IPS-15b (cell line): ENCODE measurements around the gene CKM.
A peak's percentile ranks its signal among the peaks of the same experiment; 100 is the strongest.
"Not testable (repeated sequence)": the region's sequence is repeated elsewhere in the genome, so short reads cannot be mapped to it uniquely, and the experiment has no call there.

Experiments used
- H3K27me3 ChIP-seq: one replicate; pipeline ENCODE4 v1.6.1; 2013; ENCODE audit warnings: low read length; ENCODE audit not compliant: control insufficient read depth, insufficient read depth
- H3K36me3 ChIP-seq: one replicate; pipeline ENCODE4 v1.6.1; 2013; ENCODE audit warnings: low read length; ENCODE audit not compliant: control insufficient read depth, insufficient read depth
- H3K4me1 ChIP-seq: one replicate; pipeline ENCODE4 v1.6.1; 2013; ENCODE audit warnings: mild to moderate bottlenecking, low read length; ENCODE audit not compliant: control insufficient read depth, insufficient read depth
- H3K4me3 ChIP-seq: one replicate; pipeline ENCODE4 v1.5.1; 2013; ENCODE audit warnings: low read depth, low read length
- H3K9ac ChIP-seq: one replicate; pipeline ENCODE4 v1.6.1; 2013; ENCODE audit warnings: low read depth, mild to moderate bottlenecking, low read length
- H3K9me3 ChIP-seq: one replicate; pipeline ENCODE4 v1.6.1; 2013; ENCODE audit warnings: mild to moderate bottlenecking, low read length; ENCODE audit not compliant: control insufficient read depth, insufficient read depth

CKM gene

DNA sequence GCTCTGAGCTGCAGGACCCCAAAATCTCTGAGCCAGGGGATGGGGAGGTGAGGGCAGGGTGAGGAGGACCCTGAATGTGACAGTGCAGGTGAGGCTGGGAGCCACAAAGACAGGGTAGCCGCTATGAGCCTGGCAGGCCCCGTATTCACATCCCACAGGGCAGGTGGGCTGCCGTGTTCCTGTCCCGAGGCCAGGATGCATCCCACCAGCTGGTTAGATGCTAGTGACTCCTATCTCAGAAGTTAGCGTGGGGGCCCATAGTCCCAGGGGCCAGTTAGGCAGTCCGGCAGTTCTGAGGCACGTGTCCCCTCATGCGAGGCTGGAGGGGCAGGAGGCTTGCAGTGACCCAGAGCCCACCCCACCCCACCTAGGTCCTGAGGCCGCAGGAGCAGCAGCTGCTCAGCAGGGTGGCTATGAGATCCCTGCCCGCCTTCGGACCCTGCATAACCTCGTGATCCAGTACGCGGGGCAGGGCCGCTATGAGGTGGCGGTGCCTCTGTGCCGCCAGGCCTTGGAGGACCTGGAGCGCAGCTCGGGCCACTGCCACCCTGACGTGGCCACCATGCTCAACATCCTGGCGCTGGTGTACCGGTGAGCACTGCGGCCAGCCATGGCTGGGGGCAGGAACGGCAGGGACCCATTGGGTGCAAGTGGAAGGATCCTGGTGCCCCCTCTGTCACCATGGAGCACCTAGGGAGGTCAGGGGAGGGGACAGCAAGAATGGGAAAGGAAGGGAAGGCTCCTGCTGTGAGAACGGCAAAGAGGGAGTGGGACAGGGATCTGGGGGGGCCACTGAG is 25.1 kb upstream of the CKM start:
- Histone ChIP-seq H3K9ac (no peak overlapping the region), H3K36me3 (peaks cover 37% of the 10 kb centered on the region), H3K9me3 (no peaks in the 10 kb centered on the region), H3K27me3 (peaks cover 2% of the 10 kb centered on the region), H3K4me1 (no peaks in the 10 kb centered on the region), H3K4me3 (no peak overlapping the region)

DNA sequence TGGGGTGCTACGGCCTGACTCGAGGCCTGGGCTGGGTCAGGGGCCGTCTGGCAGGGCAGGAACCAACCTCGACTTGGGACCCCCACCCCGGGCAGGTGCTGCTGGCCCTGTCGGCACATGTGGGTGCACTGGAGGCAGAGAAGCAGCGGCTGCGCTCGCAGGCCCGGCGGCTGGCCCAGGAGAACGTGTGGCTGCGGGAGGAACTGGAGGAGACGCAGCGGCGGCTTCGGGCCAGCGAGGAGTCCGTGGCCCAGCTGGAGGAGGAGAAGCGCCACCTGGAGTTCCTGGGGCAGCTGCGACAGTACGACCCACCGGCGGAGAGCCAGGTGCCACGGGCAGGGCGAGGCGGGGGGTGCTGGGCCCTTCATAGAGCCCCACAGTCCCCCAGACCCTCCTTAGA is 23.8 kb upstream of the CKM start:
- H3K36me3 ChIP-seq: peaks cover 24% of the 10 kb centered on the region
- peaks cover 11% of the 10 kb centered on the region for H3K27me3 ChIP-seq
- H3K9ac ChIP-seq: no peak overlapping the region
- H3K4me3 ChIP-seq: no peak overlapping the region
- H3K4me1 ChIP-seq: no peaks in the 10 kb centered on the region
- H3K9me3 ChIP-seq: no peaks in the 10 kb centered on the region

DNA sequence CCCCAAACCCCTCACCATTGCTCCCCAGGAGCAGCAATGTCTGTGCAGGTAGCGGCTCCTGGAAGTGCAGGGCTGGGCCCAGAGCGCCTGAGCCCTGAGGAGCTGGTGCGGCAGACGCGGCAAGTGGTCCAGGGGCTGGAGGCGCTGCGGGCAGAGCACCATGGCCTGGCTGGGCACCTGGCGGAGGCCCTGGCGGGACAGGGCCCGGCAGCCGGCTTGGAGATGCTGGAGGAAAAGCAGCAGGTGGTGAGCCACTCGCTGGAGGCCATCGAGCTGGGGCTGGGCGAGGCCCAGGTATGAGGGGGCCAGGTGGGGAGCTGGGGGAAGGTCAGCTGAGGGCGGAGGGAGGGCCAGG is 22.8 kb upstream of the CKM start:
- peaks cover 14% of the 10 kb centered on the region for H3K36me3 ChIP-seq
- H3K4me3 ChIP-seq: no peak overlapping the region
- no peaks in the 10 kb centered on the region for H3K4me1 ChIP-seq
- H3K9me3 ChIP-seq: no peaks in the 10 kb centered on the region
- peaks cover 17% of the 10 kb centered on the region for H3K27me3 ChIP-seq
- no peak overlapping the region for H3K9ac ChIP-seq

GRCh38 chr19:45344621-45345505 is 22.2 kb upstream of the CKM start:
- Histone ChIP-seq H3K36me3 (peaks cover 9% of the 10 kb centered on the region), H3K4me3 (no peak overlapping the region), H3K9ac (no peak overlapping the region), H3K9me3 (no peaks in the 10 kb centered on the region), H3K27me3 (peaks cover 17% of the 10 kb centered on the region), H3K4me1 (no peaks in the 10 kb centered on the region)

DNA sequence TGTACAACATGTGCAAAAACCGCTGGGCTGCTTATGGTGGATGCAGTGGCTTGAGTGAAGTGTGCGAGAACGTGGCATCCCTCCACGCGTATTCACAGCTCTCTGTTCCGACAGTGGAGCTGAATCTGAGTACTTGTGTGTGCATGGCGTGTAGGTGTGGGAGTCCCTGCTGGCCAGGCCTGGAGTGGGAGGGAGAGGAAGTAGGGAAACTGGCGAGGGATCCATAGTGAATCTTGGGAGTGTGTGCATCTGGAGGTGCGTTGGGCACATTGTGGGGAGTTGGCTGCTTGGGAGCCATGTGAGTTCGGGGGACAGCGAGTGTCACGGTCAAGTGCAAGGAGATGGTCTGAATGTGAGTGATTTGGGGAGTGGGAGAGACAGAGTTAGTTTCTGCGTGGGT is 20.2 kb upstream of the CKM start:
- no peaks in the 10 kb centered on the region for H3K4me1 ChIP-seq
- no peak overlapping the region for H3K9ac ChIP-seq
- H3K36me3 ChIP-seq: no peaks in the 10 kb centered on the region
- peaks cover 17% of the 10 kb centered on the region for H3K27me3 ChIP-seq
- no peaks in the 10 kb centered on the region for H3K9me3 ChIP-seq
- no peak overlapping the region for H3K4me3 ChIP-seq

DNA sequence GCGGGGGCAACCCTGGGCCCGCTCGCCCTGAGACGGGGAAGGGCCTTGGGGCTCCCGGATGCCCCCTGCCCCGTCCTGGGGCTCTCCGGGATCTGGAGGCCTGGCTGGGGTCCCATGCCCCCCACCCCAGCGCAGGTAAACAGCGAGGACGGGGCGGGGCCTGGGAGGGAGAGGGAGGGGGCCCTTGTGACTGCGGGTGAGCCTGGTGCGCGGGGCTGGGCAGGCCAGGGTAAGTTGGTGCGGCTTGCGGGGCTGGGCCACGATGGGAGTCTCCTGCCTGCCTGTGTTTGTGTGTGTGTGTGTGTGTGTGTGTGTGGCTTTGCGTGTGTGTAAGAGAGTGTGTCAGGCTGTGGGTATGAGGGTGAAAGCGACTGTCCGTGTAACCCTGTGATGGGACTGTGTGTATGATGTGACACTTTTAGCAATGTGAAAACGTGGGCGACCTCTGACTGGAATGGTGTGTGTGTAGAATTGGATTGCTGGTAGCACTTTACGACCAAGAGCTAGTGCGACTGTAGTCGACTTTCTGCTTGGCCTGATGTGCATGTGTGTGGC is 18.3 kb upstream of the CKM start:
- Histone ChIP-seq H3K9ac (no peak overlapping the region), H3K4me3 (peak overlapping the region; percentile 61)

DNA sequence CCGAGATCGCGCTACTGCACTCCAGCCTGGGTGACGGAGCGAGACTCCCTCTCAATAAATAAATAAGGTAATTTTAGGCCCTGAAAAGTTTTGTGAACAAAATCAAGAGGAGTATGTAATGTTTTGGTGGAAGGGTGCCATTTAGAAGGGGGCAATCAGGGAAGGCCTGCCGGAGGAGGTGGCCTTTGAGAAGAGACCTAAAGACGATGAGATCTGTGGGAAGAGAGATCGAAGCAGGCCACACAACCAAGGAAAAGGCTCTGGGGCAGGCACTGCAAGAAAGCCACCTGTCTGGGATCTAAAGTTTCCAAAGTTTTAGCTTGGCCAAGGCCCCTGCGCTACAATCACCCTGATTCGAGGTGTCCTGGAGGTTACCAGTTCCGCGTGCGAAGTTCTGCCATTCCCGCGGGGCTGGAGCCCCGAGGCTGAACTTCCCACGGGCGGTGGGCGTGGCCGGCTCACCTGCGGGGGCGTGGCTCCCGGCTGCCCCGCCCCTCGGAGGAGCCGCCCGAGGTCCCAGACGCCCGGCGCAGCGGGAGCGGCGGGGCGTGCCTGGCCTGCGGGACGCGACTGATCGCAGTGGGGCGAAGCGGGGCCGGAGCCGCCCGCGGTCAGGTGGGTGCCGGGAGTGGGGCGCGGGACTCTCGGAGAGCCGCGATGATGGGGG is 17.7 kb upstream of the CKM start, which contains the start of gene KLC3:
Gene KLC3 (plus strand): TSS at position 519 of the 667 bp plus-strand sequence. CDS start 4,792 bp downstream, outside the sequence.
- H3K4me1 ChIP-seq: no peaks in the 10 kb centered on the region
- H3K36me3 ChIP-seq: no peaks in the 10 kb centered on the region
- no peaks in the 10 kb centered on the region for H3K9me3 ChIP-seq
- peak within 1 kb of the TSS; percentile 61 for H3K4me3 ChIP-seq
- no peak within 1 kb of the TSS for H3K9ac ChIP-seq
- H3K27me3 ChIP-seq: peaks cover 17% of the 10 kb centered on the region

More for the DNA sequence above, 18.3 kb upstream of the CKM start:
- Histone ChIP-seq H3K4me1 (no peaks in the 10 kb centered on the region), H3K36me3 (no peaks in the 10 kb centered on the region), H3K27me3 (peaks cover 17% of the 10 kb centered on the region), H3K9me3 (no peaks in the 10 kb centered on the region)

- Histone ChIP-seq H3K4me3 (no peak overlapping the region), H3K9ac (no peak overlapping the region), H3K36me3 (no peaks in the 10 kb centered on the region), H3K27me3 (peaks cover 17% of the 10 kb centered on the region), H3K4me1 (no peaks in the 10 kb centered on the region), H3K9me3 (no peaks in the 10 kb centered on the region)
These were observed 17.0 kb upstream of the CKM start for GRCh38 chr19:45339629-45340028.

DNA sequence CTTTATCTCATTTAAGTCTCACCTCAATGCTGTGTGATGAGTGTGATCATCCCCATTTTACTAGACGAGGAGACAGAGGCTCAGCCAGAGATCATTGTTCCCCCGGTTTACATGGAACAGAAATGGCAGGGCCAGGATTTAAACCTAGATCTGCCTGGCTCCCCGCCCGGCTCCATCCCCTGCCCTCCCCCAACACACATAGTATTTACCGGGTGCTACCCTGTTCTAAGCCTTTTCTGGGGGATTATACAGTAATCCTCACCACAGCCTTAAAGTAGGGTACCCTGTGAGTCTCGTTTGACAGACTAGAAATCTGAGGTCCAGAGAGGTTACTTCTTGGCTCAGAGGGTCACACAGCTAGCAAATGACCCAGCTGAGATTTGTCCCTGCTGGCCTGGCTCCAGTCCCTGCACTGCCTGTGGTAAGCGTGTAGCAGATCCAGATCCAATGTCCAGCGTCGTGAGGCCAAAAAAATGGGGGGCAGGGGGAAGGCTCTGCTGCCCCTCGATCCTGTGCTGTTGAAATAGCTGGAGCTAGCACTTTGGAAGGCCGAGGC is 14.1 kb upstream of the CKM start:
- no peak overlapping the region for H3K4me3 ChIP-seq
- H3K9me3 ChIP-seq: no peaks in the 10 kb centered on the region
- no peaks in the 10 kb centered on the region for H3K4me1 ChIP-seq
- peaks cover 9% of the 10 kb centered on the region for H3K27me3 ChIP-seq
- H3K9ac ChIP-seq: no peak overlapping the region
- H3K36me3 ChIP-seq: no peaks in the 10 kb centered on the region

- not testable (repeated sequence) for H3K9me3 ChIP-seq, H3K4me3 ChIP-seq, H3K9ac ChIP-seq, H3K36me3 ChIP-seq, H3K4me1 ChIP-seq, H3K27me3 ChIP-seq
These were observed 12.2 kb upstream of the CKM start for GRCh38 chr19:45334881-45335280.

DNA sequence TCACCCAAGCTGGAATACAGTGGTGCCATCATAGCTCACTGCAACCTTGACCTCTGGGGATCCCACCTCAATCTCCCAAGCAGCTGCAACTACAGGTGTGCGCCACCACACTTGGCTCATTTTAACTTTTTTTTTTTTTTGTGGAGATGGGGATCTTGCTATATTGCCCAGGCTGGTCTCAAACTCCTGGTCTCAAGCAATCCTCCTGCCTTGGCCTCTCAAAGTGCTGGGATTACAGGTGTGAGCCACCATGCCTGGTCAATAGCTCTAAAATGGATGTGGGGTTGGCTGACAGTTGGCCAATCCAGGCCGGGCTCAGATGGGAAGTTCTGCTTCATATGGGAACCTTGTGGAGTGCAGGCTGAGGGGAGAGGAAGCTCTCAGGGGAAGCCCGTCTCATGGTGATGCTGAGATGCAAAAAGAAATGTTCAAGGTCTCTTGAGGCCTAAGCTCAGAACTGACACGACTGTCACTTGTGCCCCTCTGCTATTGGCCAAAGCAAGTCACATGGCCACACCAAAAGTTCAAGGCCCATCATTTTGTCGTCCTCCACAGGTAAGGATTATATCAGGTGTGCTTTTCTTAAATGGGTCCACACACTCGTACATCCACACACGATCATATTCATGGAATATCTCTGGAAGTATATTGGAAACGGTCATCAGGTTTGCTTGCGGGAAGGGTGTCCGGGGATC is 11.1 kb upstream of the CKM start:
- Histone ChIP-seq H3K4me3 (no peak overlapping the region), H3K9me3 (no peaks in the 10 kb centered on the region), H3K36me3 (no peaks in the 10 kb centered on the region), H3K9ac (no peak overlapping the region), H3K4me1 (no peaks in the 10 kb centered on the region), H3K27me3 (no peaks in the 10 kb centered on the region)
